HepG2 (cell line): ENCODE results near the gene COMMD7. TPM values are rescaled to one million over a fixed set of nuclear protein-coding genes. Genes with fewer than 3 reads are reported as not detected.

ENCODE experiments used
- ASH2L ChIP-seq: fragments of 300-600, 200-600 bp; sonication (generic); IDR thresholded peaks from 2 replicates; pipeline ENCODE4 v1.7.0; 2017; ENCODE audit warnings: low read depth, mild to moderate bottlenecking, moderate library complexity, mixed read lengths, low read length; ENCODE audit not compliant: insufficient read length
- ATRX ChIP-seq: sonication (generic); formaldehyde crosslinking; IDR thresholded peaks from 2 replicates; pipeline ENCODE4 v1.4.0; 2020; ENCODE audit warnings: missing genetic modification reagents, borderline replicate concordance
- HNF4G ChIP-seq, 2 experiments: sonication (generic) in 1 of 2; formaldehyde crosslinking in 1 of 2; IDR thresholded peaks; 2 replicates each; pipeline versions ENCODE4 v1.4.0 to v1.6.1; 2011 to 2020; ENCODE audit warnings: borderline replicate concordance in 2 of 2, low read depth in 2 of 2, mild to moderate bottlenecking in 2 of 2, low read length in 1 of 2, missing genetic modification reagents in 1 of 2, moderate library complexity in 1 of 2
- HNRNPL ChIP-seq: fragments of 200-400 bp; formaldehyde crosslinking; IDR thresholded peaks from 2 replicates; pipeline ENCODE4 v1.6.1; 2017; ENCODE audit warnings: mild to moderate bottlenecking, low read depth, low read length
- ISX ChIP-seq: sonication (generic); formaldehyde crosslinking; conservative IDR thresholded peaks from 2 replicates; pipeline ENCODE4 v1.5.0; 2020; ENCODE audit warnings: missing genetic modification reagents
- JDP2 ChIP-seq: sonication (generic); formaldehyde crosslinking; IDR thresholded peaks from 2 replicates; pipeline ENCODE4 v1.8.1; 2022; ENCODE audit warnings: missing genetic modification reagents, borderline replicate concordance
- KLF6 ChIP-seq: IDR thresholded peaks from 2 replicates; pipeline ENCODE4 v1.8.0; 2016; ENCODE audit warnings: missing biosample characterization, missing genetic modification reagents
- KMT2A ChIP-seq: sonication (generic); formaldehyde crosslinking; IDR thresholded peaks from 2 replicates; pipeline ENCODE4 v1.4.0; 2020; ENCODE audit warnings: missing genetic modification reagents
- PAX8 ChIP-seq: sonication (generic); formaldehyde crosslinking; IDR thresholded peaks from 2 replicates; pipeline ENCODE4 v1.8.0; 2022; ENCODE audit warnings: mild to moderate bottlenecking, missing genetic modification reagents, borderline replicate concordance
- POLR2A ChIP-seq, 2 experiments: IDR thresholded peaks; 2 replicates each; pipeline ENCODE4 v1.6.1; 2011; ENCODE audit warnings: low read depth in 2 of 2, low read length in 2 of 2, mild to moderate bottlenecking in 1 of 2, moderate library complexity in 1 of 2; ENCODE audit not compliant: insufficient read depth in 1 of 2
- SKI ChIP-seq: fragments of 450-650 bp; IDR thresholded peaks from one replicate; pipeline ENCODE4 v1.6.1; 2018; ENCODE audit warnings: mild to moderate bottlenecking; ENCODE audit not compliant: partially characterized antibody
- SP2 ChIP-seq: sonication (generic); formaldehyde crosslinking; IDR thresholded peaks from 2 replicates; pipeline ENCODE4 v1.5.1; 2020; ENCODE audit warnings: mild to moderate bottlenecking, missing genetic modification reagents
- ZNF431 ChIP-seq: sonication (generic); formaldehyde crosslinking; IDR thresholded peaks from 2 replicates; pipeline ENCODE4 v1.9.0; 2022; ENCODE audit warnings: missing genetic modification reagents, low read depth, mild to moderate bottlenecking, borderline replicate concordance
- ZNF446 ChIP-seq: sonication (generic); formaldehyde crosslinking; IDR thresholded peaks from 2 replicates; pipeline ENCODE4 v1.5.0; 2020; ENCODE audit warnings: mild to moderate bottlenecking, missing genetic modification reagents
- ZNF672 ChIP-seq: sonication (generic); formaldehyde crosslinking; IDR thresholded peaks from 2 replicates; pipeline ENCODE4 v1.8.1; 2022; ENCODE audit warnings: missing genetic modification reagents
- ZNF841 ChIP-seq: sonication (generic); formaldehyde crosslinking; IDR thresholded peaks from 2 replicates; pipeline ENCODE4 v1.8.1; 2023; ENCODE audit warnings: missing genetic modification reagents, borderline replicate concordance
- polyA plus RNA-seq, 8 experiments: library from polyadenylated mRNA; depleted of rRNA in 3 of 8; stranded (reverse) in 7 of 8; unstranded in 1 of 8; fragments of >200 nt; fragmentation: Illumina TruSeq in 4 of 8; extraction: Trizol in 4 of 8; gene quantifications; 2 replicates each; pipeline versions ENCODE4 v1.2.1 to v1.2.3, GENCODE V29; 2011 to 2016; ENCODE audit warnings: low read depth in 4 of 8, missing spikeins in 1 of 8, mixed read lengths in 1 of 8; ENCODE audit not compliant: insufficient read depth in 1 of 8
- total RNA-seq, 5 experiments: library from RNA; depleted of rRNA; stranded (reverse); fragments of >200 nt; fragmentation: Illumina TruSeq; extraction: Trizol; gene quantifications; 2 replicates each; pipeline ENCODE4 v1.2.3, GENCODE V29; 2016; ENCODE audit warnings: low read depth in 1 of 5
- TF ChIP-seq, protein P1 (sequence below): sonication (generic); formaldehyde crosslinking; IDR thresholded peaks from 2 replicates; pipeline ENCODE4 v1.4.0; 2020; ENCODE audit warnings: low read depth, missing genetic modification reagents
- TF ChIP-seq, protein P2 (sequence below): sonication (generic); IDR thresholded peaks from 2 replicates; pipeline ENCODE4 v1.6.1; 2016; ENCODE audit warnings: low read depth, borderline replicate concordance
- TF ChIP-seq, protein P3 (sequence below): sonication (generic); formaldehyde crosslinking; conservative IDR thresholded peaks from 2 replicates; pipeline ENCODE4 v1.8.0; 2022; ENCODE audit warnings: missing genetic modification reagents
- TF ChIP-seq, protein P4 (sequence below): sonication (generic); formaldehyde crosslinking; IDR thresholded peaks from 2 replicates; pipeline ENCODE4 v1.8.1; 2023; ENCODE audit warnings: mild to moderate bottlenecking, inconsistent platforms, moderate library complexity, missing genetic modification reagents, borderline replicate concordance

Gene COMMD7
- total and polyA plus RNA-seq, 2 of the 13 experiments (the other 11 are each of a cell fraction or from before 2014, with no cell fraction given) = 42.1 to 53.3 TPM

DNA sequence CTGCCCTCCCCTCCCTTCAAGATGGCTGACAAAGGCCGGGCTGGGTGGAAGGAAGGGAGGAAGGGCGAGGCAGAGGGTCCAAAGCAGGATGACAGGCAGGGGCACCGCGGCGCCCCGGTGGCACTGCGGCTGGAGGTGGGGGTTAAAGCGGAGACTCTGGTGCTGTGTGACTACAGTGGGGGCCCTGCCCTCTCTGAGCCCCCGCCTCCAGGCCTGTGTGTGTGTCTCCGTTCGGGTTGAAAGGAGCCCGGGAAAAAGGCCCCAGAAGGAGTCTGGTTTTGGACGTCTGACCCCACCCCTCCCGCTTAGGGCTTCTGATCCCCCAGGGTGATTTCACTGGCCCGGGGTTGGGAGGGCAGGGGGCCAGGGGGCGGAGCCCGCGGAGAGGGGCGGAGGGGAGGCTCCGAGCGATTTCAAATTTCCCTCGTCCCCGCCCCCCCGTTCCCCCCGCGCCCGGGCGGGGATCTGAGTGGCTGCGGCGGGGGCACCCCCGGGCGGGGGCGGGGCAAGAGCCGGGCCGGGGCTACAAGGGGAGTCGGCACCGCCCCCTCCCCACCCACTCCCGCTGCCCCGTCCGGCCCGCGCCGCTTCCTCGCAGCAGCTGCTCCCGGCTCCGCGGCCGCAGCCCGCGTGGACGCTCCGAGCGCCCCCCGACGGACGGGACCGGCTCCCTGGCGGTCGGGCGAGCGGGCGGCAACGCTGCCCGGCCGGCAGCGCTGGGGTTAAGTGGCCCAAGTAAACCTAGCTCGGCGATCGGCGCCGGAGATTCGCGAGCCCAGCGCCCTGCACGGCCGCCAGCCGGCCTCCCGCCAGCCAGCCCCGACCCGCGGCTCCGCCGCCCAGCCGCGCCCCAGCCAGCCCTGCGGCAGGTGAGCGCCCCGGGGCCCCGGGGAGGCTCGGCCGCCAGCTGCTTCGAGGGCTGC, 18.8 kb upstream of the COMMD7 start, which contains the start of gene DNMT3B (continued):
- TF ChIP-seq HNF4G (IDR thresholded peaks at IDR 0.05; ENCODE audit: borderline replicate concordance, low read depth, low read length) (peak; percentile 4; the same call in 1 of the 2 replicates), HNF4G (CRISPR knock-in tag; IDR thresholded peaks at IDR 0.05; ENCODE audit: borderline replicate concordance, low read depth) (0 out of 2 replicates have a peak, but pooled peaks have one; percentile 33), SP2 (CRISPR knock-in tag) (peak; percentile 66), ASH2L (peak; percentile 75), ZNF841 (CRISPR knock-in tag) (peak; percentile 79; the same call in 1 of the 2 replicates), KLF6 (no peak), ZNF672 (CRISPR knock-in tag) (peak; percentile 74; the same call in 1 of the 2 replicates), SKI (peak; percentile 77), ATRX (no peak), KMT2A (CRISPR knock-in tag) (peak; percentile 25; the same call in 1 of the 2 replicates), HNRNPL (peak; percentile 69; the same call in 1 of the 2 replicates), ISX (CRISPR knock-in tag) (no peak), ZNF431 (peak; percentile 86; the same call in 1 of the 2 replicates), JDP2 (peak; percentile 67; the same call in 1 of the 2 replicates), PAX8 (CRISPR knock-in tag) (0 out of 2 replicates have a peak, but pooled peaks have one; percentile 27), POLR2A (IDR thresholded peaks at IDR 0.05; ENCODE audit: insufficient read depth in 1 of 2, low read depth in 2 of 2, low read length in 2 of 2) (peak; percentile 25 to 76; a peak in 2 of 4 replicates), ZNF446 (no peak; the same call in 1 of the 2 replicates)
- TF ChIP-seq, protein P1, sequence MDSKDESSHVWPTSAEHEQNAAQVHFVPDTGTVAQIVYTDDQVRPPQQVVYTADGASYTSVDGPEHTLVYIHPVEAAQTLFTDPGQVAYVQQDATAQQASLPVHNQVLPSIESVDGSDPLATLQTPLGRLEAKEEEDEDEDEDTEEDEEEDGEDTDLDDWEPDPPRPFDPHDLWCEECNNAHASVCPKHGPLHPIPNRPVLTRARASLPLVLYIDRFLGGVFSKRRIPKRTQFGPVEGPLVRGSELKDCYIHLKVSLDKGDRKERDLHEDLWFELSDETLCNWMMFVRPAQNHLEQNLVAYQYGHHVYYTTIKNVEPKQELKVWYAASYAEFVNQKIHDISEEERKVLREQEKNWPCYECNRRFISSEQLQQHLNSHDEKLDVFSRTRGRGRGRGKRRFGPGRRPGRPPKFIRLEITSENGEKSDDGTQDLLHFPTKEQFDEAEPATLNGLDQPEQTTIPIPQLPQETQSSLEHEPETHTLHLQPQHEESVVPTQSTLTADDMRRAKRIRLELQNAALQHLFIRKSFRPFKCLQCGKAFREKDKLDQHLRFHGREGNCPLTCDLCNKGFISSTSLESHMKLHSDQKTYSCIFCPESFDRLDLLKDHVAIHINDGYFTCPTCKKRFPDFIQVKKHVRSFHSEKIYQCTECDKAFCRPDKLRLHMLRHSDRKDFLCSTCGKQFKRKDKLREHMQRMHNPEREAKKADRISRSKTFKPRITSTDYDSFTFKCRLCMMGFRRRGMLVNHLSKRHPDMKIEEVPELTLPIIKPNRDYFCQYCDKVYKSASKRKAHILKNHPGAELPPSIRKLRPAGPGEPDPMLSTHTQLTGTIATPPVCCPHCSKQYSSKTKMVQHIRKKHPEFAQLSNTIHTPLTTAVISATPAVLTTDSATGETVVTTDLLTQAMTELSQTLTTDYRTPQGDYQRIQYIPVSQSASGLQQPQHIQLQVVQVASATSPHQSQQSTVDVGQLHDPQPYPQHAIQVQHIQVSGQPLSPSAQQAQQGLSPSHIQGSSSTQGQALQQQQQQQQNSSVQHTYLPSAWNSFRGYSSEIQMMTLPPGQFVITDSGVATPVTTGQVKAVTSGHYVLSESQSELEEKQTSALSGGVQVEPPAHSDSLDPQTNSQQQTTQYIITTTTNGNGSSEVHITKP (CRISPR knock-in tag) = no peak
- TF ChIP-seq, protein P2, sequence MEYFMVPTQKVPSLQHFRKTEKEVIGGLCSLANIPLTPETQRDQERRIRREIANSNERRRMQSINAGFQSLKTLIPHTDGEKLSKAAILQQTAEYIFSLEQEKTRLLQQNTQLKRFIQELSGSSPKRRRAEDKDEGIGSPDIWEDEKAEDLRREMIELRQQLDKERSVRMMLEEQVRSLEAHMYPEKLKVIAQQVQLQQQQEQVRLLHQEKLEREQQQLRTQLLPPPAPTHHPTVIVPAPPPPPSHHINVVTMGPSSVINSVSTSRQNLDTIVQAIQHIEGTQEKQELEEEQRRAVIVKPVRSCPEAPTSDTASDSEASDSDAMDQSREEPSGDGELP = peak; percentile 53; the same call in 1 of the 2 replicates
- TF ChIP-seq, protein P3, sequence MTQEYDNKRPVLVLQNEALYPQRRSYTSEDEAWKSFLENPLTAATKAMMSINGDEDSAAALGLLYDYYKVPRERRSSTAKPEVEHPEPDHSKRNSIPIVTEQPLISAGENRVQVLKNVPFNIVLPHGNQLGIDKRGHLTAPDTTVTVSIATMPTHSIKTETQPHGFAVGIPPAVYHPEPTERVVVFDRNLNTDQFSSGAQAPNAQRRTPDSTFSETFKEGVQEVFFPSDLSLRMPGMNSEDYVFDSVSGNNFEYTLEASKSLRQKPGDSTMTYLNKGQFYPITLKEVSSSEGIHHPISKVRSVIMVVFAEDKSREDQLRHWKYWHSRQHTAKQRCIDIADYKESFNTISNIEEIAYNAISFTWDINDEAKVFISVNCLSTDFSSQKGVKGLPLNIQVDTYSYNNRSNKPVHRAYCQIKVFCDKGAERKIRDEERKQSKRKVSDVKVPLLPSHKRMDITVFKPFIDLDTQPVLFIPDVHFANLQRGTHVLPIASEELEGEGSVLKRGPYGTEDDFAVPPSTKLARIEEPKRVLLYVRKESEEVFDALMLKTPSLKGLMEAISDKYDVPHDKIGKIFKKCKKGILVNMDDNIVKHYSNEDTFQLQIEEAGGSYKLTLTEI (CRISPR knock-in tag) = no peak
- TF ChIP-seq, protein P4, sequence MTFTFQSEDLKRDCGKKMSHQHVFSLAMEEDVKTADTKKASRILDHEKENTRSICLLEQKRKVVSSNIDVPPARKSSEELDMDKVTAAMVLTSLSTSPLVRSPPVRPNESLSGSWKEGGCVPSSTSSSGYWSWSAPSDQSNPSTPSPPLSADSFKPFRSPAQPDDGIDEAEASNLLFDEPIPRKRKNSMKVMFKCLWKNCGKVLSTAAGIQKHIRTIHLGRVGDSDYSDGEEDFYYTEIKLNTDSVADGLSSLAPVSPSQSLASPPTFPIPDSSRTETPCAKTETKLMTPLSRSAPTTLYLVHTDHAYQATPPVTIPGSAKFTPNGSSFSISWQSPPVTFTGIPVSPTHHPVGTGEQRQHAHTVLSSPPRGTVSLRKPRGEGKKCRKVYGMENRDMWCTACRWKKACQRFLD (CRISPR knock-in tag) = 0 out of 2 replicates have a peak, but pooled peaks have one; percentile 51
